ENCODE measurements around the gene CIB4.
A peak's percentile ranks its signal among the peaks of the same experiment; 100 is the strongest.

The CIB4 gene

DNA sequence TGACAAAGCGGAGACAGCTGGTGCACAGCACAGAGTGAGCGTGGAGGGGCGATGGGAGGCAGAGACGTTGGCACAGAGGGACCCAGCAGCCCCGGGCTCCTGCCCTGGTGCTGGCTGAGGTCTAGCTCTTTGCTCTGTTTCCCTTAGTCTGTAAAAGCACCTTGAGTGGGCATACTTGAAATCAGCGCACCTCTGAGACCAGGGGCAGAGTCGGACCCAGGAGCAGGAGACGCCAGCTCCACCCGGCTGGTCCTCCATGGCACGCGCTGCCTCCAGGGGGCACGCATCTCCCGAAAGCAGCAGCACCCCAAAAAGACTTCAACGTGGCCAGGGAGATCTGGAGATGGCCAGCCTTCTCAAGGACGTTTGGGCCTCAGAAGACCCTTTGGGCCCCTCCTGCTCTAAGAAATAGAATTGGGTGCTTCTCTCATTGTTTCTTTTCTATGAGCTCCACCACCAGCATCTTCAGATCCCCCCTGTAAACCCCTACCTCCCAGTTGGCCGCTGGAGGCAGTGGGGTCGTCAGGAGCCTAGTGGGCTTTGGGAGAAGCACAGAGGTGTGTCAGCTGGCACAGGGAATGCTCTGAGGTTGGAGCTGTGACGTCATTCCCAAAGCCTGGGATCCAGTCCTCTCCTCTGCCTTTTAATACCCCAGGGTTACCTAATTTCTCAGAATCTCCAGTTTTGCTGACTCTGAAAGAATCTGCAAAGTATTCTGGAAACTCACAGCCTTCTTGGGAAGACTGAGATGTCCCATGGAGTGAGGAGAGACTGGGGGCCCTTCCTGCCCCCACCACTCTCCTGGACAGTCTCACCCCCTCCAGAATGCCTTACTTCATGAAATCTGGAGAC, 58.9 kb downstream of the CIB4 start:
- no peak for DNase-seq (ENCODE audit: low spot score)

DNA sequence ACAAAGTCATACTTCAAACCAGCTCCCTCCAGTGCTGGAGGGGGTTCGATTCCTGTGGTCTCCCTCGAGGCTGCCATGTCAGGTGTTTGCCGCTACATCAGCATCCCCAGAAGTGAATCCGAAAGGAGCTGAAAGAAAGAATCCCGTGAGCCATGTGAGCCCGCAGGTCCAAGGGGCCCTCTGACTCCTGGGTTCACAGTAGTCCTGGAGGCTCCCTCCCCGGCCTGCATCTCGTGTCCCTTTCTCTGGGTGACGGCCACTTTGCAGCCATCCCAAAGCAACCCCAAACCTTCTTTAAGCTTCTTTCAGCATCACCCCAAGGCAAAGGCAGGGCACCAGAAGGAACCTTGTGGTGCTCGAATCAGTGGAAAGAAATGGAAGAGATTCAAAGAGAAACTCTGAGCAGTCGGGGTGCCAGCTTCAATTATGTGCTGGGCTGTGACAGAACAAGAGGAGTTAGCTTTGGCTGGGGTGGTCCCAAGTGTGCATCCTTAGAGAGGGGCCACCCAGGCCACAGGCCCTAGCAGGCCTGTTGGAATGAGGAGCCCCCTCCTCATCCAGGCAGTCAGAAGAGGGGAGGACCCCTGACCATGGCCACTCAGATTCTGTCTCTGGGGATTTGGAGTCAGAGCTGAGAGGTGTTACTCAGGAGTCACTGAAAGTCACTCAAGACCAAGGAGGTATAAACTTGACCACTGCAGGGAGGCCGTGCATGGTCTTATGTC, 59.7 kb downstream of the CIB4 start:
- DNase-seq (ENCODE audit: low spot score), result no peak

DNA sequence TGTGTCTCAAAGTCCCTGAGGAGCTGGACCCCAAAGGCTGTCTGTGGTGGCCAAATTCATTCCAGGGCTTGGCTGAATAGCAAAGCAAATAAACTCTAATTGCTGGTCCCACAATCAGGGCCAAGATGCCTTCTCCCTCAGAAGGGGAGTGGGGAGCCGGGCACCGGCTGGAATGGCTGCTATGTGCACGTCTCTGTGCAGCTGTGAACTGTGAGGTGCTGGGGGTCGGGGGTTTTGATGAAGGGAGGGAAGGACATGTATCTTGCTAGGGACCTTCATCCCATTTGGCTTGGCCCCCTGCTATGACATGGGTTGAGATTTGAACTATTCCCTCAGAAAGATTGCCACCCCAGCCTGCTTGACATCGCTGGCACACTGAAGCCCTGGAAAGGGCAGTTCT, 60.4 kb downstream of the CIB4 start:
- no peak for DNase-seq (ENCODE audit: low spot score)

DNA sequence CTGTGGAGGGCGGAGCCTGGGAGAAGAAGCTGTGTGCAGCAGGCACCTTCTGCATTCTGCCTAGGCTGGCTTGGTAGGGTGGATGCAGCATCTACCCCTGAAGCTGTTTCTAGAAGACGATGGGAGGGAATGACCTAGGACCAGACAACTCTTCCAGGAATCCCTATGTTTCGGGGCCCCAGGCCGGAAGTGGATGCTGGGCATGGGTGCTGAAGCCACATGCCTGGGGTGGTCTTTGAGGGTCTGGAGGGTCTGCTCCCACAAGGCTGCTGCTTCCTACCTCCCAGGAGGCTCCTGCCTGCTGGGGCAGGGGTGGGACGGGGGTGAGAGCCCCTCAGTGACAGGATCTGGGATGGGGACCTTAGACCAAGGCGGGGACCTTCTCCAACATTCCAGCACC, 61.0 kb downstream of the CIB4 start:
- no peak for DNase-seq (ENCODE audit: low spot score)

DNA sequence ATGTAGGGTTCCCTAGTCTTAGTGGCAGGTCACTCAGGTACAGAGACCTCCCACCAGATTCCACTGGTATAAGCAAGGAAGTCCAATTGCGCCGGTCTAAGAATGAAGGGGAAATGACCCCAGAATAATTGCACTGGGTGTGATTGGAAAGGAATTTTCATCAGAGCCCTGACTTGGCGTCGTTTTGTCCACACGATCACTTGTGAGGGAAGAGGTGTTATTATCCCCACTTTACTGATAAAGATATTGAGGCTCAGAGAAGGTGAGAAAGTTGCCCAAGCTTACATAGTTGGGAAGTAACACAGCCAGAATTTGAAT, 61.5 kb downstream of the CIB4 start:
- no peak for DNase-seq (ENCODE audit: low spot score)

DNA sequence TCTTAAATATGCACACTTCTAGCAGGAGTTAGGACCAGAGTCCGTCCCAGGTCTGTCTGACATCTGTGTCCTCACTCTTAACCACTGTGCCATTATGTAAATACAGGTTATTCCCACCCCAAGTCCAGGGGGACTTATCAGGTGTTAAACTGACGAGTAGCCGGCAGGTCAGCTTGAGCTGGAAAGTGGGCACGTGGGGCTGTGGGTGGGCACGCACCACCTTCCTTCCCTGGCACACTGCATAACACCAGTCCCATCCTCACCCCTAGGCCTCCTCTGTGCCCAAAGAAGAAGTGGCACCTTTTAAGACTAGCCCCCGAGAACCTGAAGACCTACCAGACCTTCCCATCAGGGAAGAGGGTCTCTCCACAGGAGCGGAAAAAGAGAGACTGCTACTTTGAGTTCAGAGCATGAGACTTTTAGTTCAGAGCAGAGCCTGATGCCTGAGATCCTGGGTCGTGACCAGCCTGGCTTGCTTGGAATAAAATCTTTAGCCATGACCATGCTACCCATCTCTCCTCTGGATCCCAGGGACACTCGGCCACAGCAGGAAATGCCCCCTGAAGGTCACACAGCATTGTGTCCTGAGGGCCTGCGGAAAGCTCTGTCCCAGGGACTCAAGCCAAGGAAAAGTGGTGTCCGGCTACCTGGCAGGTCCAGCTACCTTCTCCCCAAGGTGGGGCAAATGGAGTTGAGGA, 62.0 kb downstream of the CIB4 start:
- DNase-seq (ENCODE audit: low spot score), result no peak

DNA sequence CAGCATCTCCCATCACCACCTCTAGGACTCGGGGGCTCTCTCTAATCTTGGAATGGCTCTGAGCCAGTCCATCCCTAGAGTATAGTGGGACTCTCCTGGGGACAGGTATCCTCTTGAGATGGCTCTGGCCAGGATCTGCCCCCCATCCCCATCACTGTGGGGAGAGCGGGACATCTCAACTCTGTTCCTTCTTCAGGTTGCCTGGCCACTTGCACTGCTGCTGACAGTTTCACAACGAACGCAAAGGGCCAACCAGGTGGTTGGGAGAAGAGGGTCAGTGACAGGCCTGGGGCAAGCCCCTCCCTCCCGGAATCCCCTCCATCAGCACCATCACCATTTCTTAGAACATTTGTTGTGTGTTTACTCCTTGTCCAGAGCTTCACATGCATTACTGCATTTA, 62.6 kb downstream of the CIB4 start:
- DNase-seq (ENCODE audit: low spot score), result no peak

DNA sequence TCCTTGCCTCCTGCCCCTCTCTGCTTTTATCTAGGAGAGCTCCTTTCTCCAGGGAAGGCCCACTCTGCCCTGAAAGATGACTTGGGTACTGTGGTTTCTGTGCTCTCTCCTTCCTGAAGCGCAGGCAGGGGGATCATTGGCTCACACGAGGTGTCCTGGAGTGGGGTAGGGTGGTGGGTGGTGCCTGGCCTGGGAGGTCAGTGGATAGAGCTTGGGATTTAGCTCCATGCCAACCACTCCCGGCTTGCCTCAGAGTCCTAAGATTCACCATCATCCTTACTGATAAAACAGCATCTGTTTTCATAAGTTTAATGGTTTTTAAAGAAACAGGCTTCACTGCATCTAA, 63.1 kb downstream of the CIB4 start:
- DNase-seq (ENCODE audit: low spot score), result no peak

DNA sequence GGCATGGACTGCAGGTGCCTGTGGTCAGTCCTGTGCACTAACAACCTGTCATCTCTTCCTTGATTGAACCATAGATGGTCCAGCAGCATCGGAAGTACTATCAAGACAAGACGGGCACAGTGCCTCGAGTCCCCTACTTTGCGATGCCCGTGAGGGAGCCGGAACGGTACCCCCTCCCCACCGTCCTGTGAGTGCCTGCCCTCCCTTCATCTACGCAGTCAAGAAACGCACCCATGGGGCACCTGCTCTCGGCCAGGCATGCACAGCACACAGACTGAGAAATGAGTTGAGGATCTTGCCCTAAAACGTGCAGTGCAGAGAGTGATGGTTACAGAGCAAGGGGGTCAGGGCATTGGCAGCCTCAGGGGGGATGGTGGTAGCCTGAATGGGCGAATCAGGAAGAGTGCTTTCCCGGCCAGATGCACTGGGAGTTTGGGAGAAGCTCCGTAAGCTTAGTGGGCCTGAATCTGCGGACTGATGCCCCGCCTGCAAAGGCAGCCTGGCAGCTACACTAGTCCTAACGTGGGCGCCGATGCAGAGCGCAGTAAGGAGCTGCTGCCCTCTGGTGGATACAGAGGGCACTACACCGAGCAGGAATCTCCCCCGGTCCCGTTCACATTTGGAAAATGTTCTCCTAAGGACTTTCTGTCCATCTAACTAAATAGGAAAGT, 63.6 kb downstream of the CIB4 start:
- DNase-seq (ENCODE audit: low spot score), result peak; percentile 73

DNA sequence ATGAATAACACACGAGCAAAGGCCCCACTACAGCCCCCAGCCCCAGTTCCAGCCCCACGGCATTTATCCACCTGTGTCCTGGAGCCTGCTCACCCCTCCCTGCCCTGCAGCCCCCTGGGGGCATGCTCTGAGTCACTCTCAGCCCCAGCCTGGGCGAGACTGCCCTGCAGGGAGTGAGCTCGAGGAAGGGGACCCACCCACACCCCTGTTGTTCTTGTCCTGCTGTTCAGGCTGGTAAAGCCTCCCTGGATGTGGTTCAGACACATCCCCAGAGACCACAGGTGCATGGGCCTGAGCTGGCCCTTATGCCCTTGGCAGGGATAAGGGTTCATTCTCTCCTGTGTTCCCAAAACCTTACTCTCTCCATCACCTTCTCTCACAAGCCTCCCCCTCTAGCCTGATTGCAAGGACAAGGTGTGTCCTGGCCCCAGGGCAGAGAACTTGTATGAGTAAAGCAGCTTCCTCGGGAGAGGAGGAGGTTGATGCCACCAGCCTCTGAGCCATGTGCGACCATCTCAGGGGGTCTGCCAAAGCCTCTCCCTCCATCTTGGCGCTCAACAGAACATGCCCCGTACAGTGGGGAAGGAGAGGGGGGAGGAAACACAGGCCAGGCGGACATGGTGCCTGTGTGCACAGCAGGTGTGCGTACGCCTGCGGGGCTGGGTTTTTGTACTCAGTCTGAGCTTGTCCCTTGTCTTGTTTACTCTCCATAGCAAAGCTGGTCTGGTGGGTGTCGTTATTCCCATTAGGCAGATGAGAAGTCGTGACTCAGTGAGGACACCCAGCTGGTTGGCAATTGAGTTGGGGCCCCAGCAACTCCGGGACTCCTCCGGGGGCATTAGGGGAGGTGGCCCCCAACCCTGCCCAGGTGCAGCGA, 64.4 kb downstream of the CIB4 start:
- no peak for DNase-seq (ENCODE audit: low spot score)

DNA sequence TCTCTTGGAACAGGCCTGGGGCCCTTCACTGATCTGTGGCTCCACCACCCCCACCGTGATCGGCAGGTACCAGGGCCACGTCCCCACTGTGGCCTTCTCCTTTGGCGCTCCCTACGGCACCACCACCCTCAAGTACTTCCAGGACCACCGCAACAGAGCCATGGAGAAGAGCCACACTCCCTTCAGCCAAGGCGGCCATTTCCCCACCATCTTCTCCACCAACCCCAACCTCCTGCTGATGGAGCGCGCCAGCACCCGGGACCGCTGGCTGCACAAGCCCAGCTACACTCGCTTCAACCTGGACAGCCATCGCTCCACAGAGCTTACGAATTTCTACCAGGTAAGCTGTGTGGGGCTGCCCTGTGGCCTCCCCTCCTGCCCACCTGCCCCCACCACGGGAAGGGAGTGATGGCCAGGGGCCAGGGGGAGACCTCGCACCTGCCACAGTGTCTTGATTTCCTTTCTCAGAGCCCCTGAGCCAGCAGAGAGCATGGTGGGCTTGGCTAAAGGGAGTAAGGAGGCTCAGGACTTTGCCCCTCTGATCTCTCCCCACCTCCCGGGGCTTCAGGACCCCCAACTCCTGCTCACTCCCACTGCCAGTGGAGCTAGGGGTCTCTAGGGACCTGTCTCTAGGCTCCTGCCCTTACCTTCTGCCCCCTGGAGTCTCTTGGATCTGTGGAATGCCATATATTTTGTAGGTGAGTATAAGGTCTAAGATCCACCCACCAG, 65.2 kb downstream of the CIB4 start:
- no peak for DNase-seq (ENCODE audit: low spot score)

DNA sequence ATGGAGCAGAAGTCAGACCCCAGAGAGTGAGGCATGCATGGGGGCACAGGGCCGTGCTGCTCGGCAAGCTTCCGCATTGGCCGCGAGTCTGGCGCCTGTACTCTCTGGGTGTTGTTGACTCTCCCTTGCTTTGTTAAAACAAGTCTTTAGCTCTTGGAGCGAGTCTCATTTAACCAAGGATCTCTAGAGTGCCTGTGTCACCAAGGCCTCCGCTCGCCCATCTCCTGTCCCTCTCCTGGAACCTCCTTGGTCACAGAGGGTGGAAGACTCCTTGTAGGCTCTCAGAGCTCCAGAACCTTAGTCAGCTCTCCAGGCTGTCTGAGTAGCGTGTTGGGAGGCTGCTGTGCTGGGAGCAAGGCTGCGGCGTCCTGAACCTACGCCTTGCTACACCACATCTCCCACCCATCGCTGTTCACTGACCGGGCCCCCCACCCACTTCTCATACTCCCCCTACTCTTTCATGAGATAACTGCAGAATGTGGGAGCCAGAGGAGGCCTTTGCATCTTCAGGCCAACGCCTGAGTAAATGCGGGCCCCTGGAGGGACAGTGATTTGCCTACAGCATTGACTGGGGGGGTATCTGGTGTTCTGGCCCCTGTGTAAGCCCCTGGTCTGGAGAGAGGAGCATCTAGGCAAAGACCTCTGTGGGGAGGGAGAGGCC, 66.1 kb downstream of the CIB4 start:
- DNase-seq (ENCODE audit: low spot score), result no peak

DNA sequence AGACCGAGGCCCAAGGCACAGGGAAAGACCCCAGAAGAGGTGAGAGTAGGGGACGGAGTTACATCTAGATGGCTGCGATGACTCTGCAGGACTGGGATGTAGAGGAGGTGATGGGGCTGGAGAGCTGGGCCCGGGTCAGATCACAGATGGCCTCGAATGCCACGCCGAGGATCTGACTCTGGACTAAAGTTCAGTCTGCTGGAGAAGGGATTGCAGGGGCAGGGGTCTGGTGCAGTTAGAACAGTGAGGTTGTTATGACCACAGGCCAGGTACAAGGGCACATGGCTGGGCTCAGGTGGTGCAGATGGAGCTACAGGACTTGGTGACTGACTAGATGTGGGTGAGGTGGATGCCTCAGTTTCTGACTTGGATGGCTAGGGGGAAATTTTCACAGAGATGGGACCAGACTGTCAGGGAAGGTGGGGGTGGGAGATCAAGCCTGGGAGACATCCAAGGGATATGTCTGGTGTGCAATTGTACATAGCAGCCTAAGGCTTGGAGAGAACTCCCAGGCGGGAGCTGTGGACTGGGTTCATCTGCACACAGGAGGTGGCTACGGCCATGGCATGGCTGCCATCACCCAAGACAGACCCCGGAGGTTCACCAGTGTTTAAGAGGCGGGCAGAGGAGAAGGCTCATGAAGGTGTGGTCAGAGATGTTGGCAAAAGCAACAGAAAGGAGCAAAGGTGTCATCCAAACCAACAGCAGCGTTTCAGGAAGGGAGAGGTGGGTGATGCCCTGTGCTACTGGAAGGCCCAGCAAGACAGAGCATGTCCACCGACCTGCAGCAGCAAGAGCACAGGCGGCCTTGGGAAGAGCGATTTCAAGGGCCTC, 66.9 kb downstream of the CIB4 start:
- no peak for DNase-seq (ENCODE audit: low spot score)

DNA sequence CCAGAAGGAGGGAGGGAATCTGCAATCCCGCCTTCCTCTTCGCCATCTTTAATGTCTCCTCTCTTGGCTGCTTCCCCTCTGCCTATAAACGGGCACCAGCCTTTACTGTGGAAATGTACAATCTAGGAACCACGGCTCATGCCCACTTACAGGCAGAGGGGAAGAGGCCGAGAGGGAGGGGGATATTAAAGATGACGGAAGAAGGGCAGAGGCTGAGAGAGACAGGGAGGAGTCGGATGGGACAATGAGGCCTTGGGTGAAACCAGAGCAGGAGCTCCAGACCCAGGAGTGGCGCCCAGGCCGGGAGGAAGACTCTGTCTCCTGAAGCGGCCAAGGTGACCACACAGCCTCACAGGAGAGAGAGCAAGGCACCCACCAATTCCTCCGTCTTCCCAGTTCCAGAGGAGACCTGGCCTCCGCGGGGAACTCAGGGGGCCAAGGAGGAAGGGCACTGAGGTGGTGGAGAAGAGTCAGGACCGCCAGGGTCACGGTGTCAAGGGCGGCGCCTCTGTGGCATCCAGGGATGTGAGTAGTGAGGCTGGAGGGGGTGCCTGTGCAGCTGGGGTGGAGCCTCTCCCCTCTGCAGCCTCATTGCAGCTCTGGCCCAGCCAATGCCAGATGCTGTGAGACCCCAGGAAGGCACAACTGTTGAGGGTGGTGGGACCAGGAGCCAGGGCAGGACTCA, 67.8 kb downstream of the CIB4 start:
- no peak for DNase-seq (ENCODE audit: low spot score)

DNA sequence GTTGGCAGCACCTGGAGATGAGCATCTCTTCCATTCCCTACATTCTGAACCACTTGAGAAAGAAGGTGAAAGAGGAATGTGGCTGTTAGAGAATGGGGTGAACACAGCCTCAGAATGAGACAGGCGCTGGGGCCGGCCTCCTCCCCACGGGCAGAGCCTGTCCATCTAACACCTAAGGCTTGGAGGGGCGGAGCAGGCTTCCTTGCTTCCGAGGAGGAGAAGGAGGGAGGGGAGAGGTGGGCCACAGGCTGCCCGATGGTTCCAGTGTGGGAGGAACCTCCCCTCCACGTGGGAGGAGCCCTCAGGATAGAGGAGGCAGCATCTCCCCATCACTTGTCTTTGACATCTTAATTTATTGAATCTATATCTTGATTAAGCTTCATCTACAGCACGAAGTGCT, 68.6 kb downstream of the CIB4 start:
- DNase-seq (ENCODE audit: low spot score), result no peak

DNA sequence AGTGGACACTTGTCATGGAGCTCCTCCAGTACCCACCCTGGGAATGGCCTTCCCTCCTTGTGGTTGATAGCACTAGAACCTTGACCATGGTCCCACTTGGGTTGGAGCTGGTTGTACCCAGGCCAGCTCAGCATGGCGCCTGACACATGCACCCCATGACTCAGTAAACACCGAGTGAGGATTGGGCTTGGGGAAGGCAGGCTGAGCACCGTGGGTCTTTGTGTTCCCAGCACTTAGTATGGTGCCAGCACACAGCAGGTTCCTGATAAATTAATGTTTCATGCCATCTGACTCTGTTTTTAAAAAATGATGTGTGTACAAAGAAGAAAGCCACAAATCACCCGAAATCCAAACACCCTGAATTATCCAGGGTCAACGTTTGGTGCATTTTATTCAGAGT, 69.8 kb downstream of the CIB4 start:
- no peak for DNase-seq (ENCODE audit: low spot score)

DNA sequence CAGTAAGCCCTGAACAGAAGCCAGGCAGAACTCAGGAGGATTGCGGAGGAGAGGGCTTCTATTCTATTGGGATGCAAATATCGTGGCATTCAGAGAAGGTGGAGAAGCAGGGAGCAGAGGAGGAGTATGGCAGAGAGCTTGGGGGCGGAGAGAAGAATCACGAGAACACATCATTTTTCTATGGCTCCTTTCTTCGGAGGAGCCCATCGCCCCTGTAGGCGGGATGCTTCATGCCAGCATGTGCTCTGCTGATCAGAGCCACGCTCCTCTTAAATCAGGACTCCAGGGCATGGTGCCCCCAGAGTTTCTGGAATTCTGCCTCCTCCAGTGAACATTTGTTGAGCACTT, 71.1 kb downstream of the CIB4 start:
- DNase-seq (ENCODE audit: low spot score), result no peak

DNA sequence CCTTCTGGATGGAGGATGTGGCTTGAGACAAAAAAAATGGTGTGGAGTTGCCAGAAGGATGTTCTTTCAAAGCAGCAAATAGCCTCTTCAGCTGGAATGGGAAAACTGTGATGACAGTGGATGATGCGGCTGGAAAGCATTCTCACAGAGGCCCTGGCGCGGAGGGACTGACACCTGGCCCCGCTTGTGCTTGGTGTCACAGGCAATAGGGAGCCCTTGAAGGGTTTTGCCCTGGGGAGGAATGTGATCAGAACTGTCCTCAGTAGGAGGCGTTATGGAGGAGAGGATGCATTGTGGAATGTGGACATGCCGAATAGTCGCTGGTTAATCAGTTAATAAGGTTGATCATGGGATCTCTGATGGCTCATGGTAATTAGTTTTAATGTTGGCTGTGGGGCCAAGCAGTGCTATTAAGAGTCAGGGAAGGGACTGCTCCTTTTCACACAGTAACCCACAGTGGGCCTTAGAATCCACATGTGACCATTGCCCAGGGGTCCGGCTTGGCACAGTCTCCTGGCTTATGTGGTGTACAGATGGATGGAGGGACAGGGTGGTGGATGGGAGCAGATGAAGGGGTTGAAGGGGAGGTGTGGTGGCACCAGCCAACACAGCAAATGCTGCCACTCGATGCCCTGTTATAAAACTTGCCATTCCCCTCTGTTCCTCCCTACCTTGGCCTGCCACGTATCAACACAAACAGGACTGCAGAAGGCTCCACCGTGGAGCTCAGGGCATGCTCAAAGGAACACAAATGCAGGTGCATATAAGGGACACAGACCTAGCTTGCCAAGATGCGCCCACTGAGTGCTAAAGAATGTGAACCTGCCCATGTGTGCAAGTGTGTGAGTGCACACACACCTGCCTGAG, 71.7 kb downstream of the CIB4 start:
- no peak for DNase-seq (ENCODE audit: low spot score)

Data from LoVo (cell line).